K562 (cell line): ENCODE measurements around the gene LTB4R2. TPM values are rescaled to one million over a fixed set of nuclear protein-coding genes. Genes with fewer than 3 reads are reported as not detected.

ENCODE experiments used
- ATAC-seq: fragments of 200-7000 bp; cut with Tn5 transposase; 3 replicates; pipeline ENCODE4 v1.9.1; 2020; ENCODE audit warnings: moderate library complexity
- BruUV-seq: library from RNA; stranded (reverse); fragments of 400-500 nt; replicated peaks from 2 replicates; lab custom pipeline; 2021; lab: Mats Ljungman, UMichigan
- CTCF ChIA-PET: fragments of 300-600 bp; formaldehyde crosslinking; extraction: SDS; loops from one replicate; lab custom pipeline; 2021; ENCODE audit warnings: low intra/inter-chr PET ratio; lab: Yijun Ruan, JAX
- POLR2A ChIA-PET: fragments of 300-600, 350-650 bp; sonication (Branson Sonifier 250); formaldehyde crosslinking; extraction: SDS; loops from one replicate; lab custom pipeline; 2021; ENCODE audit warnings: antibody characterized with exemption, inconsistent platforms; lab: Yijun Ruan, JAX
- DNase-seq, 4 experiments: peaks; one replicate each; pipeline versions ENCODE4 v3.0.0 to v3.0.0-alpha.2; 2011 to 2018; ENCODE audit warnings: low spot score in 3 of 4, mixed read lengths in 3 of 4; ENCODE audit errors: extremely low read depth in 1 of 4
- FAIRE-seq: peaks from 2 replicates; lab custom pipeline; 2011; peaks lifted over from hg19 to GRCh38; lab: Jason Lieb, UNC
- H2AFZ ChIP-seq: 2 replicates; pipeline ENCODE4 v1.6.0; 2011; ENCODE audit warnings: low read depth, low read length, control low read depth, inconsistent platforms
- H3K27ac ChIP-seq: fragments of 200-600 bp; 3 replicates; pipeline ENCODE4 v1.8.0; 2011; ENCODE audit warnings: low read depth, mild to moderate bottlenecking, control low read depth, inconsistent platforms, low read length, moderate library complexity, mixed read lengths; ENCODE audit errors: extremely low read depth
- H3K27me3 ChIP-seq, 2 experiments: fragments of 300-600 bp in 1 of 2; 2 replicates in 1 of 2; 3 replicates in 1 of 2; pipeline versions ENCODE4 v1.6.0 to v1.8.0; 2011; ENCODE audit warnings: inconsistent platforms in 2 of 2, low read length in 2 of 2, mild to moderate bottlenecking in 1 of 2, mixed read lengths in 1 of 2, moderate library complexity in 1 of 2; ENCODE audit not compliant: control insufficient read depth in 2 of 2, insufficient read depth in 2 of 2
- H3K36me3 ChIP-seq: fragments of 300-600 bp; 3 replicates; pipeline ENCODE4 v1.8.0; 2011; ENCODE audit warnings: mild to moderate bottlenecking, low read length, inconsistent platforms; ENCODE audit not compliant: control insufficient read depth, insufficient read depth
- H3K4me1 ChIP-seq, 2 experiments: fragments of 200-600 bp in 1 of 2; replicated peaks in 1 of 2; 2 replicates in 1 of 2; 3 replicates in 1 of 2; pipeline versions ENCODE4 v1.5.1 to v1.8.0; 2011; ENCODE audit warnings: inconsistent platforms in 2 of 2, low read length in 2 of 2, mild to moderate bottlenecking in 1 of 2, mixed read lengths in 1 of 2, moderate library complexity in 1 of 2; ENCODE audit not compliant: control insufficient read depth in 2 of 2, insufficient read depth in 2 of 2
- H3K4me2 ChIP-seq: 2 replicates; pipeline ENCODE4 v1.6.1; 2011; ENCODE audit warnings: low read length, control low read depth, inconsistent platforms, mixed read lengths; ENCODE audit not compliant: insufficient read depth
- H3K4me3 ChIP-seq: fragments of 200-600 bp; sonication (generic), shearing (Covaris generic); 2 replicates; pipeline ENCODE4 v1.5.1; 2016; ENCODE audit warnings: control low read depth, inconsistent platforms
- H3K79me2 ChIP-seq: fragments of 200-600 bp; 3 replicates; pipeline ENCODE4 v1.8.0; 2011; ENCODE audit warnings: low read length, inconsistent platforms; ENCODE audit not compliant: control insufficient read depth, insufficient read depth
- H3K9ac ChIP-seq, 2 experiments: 2 replicates each; pipeline versions ENCODE4 v1.6.0 to v1.6.1; 2011; ENCODE audit warnings: low read depth in 2 of 2, low read length in 2 of 2, control low read depth in 1 of 2, inconsistent platforms in 1 of 2, mild to moderate bottlenecking in 1 of 2, mixed read lengths in 1 of 2; ENCODE audit not compliant: insufficient read depth in 1 of 2
- H3K9me1 ChIP-seq: one replicate; pipeline ENCODE4 v1.6.0; 2011; ENCODE audit warnings: inconsistent platforms, mild to moderate bottlenecking, low read length, moderate library complexity; ENCODE audit not compliant: control insufficient read depth, insufficient read depth
- H3K9me3 ChIP-seq: replicated peaks from 2 replicates; pipeline ENCODE4 v1.5.1; 2011; ENCODE audit warnings: low read depth, low read length, inconsistent platforms; ENCODE audit not compliant: control insufficient read depth, insufficient read depth
- H4K20me1 ChIP-seq: replicated peaks from 2 replicates; pipeline ENCODE4 v1.6.1; 2011; ENCODE audit warnings: low read length, inconsistent platforms, mixed read lengths; ENCODE audit not compliant: control insufficient read depth, insufficient read depth
- ARHGAP35 ChIP-seq: fragments of 450-650 bp; IDR thresholded peaks from 2 replicates; pipeline ENCODE4 v1.6.1; 2018; ENCODE audit not compliant: partially characterized antibody
- ASH1L ChIP-seq: fragments of 450-650 bp; IDR thresholded peaks from 2 replicates; pipeline ENCODE4 v1.6.1; 2018; ENCODE audit warnings: borderline replicate concordance, mild to moderate bottlenecking, low read depth; ENCODE audit not compliant: partially characterized antibody
- ATF1 ChIP-seq, 2 experiments: fragments of 450-650 bp in 1 of 2; IDR thresholded peaks; 2 replicates each; pipeline ENCODE4 v1.6.1; 2016; ENCODE audit warnings: missing compliant biosample characterization in 1 of 2, missing genetic modification characterization in 1 of 2
- GABPA ChIP-seq: fragments of 200-800 bp; sonication (Bioruptor generic); conservative IDR thresholded peaks from 2 replicates; pipeline ENCODE4 v1.6.1; 2016; ENCODE audit warnings: low read depth, missing genetic modification characterization, missing compliant biosample characterization
- ILF3 ChIP-seq: fragments of 450-650 bp; IDR thresholded peaks from 2 replicates; pipeline ENCODE4 v1.6.1; 2018; ENCODE audit warnings: antibody characterized with exemption, mild to moderate bottlenecking, moderate library complexity, borderline replicate concordance
- IRF2 ChIP-seq: sonication (generic); formaldehyde crosslinking; IDR thresholded peaks from 2 replicates; pipeline ENCODE4 v1.8.1; 2022; ENCODE audit warnings: mild to moderate bottlenecking, missing genetic modification reagents
- MTA1 ChIP-seq: fragments of 450-650 bp; IDR thresholded peaks from 2 replicates; pipeline ENCODE4 v1.6.1; 2017; ENCODE audit warnings: borderline replicate concordance
- MYC ChIP-seq, 2 experiments: fragments of 250-450 bp in 1 of 2; sonication (Bioruptor Pico) in 1 of 2; IDR thresholded peaks; 2 replicates each; pipeline versions ENCODE4 v1.5.1 to v1.6.1; 2012 to 2021; ENCODE audit warnings: low read depth in 2 of 2, borderline replicate concordance in 1 of 2, improper control_type of control experiment in 1 of 2, low read length in 1 of 2, mild to moderate bottlenecking in 1 of 2, moderate library complexity in 1 of 2
- POLR2AphosphoS5 ChIP-seq: IDR thresholded peaks from 2 replicates; pipeline ENCODE4 v1.6.1; 2011; ENCODE audit warnings: mild to moderate bottlenecking, low read depth, low read length, moderate library complexity; ENCODE audit not compliant: control insufficient read depth, insufficient read depth
- RFX5 ChIP-seq: IDR thresholded peaks from 2 replicates; pipeline ENCODE4 v1.6.1; 2011; ENCODE audit warnings: low read depth, mild to moderate bottlenecking, improper control_type of control experiment, low read length
- SMARCA4 ChIP-seq: fragments of 450-650 bp; IDR thresholded peaks from 2 replicates; pipeline ENCODE4 v1.6.1; 2016
- SMARCE1 ChIP-seq: fragments of 450-650 bp; IDR thresholded peaks from 2 replicates; pipeline ENCODE4 v1.7.1; 2016; ENCODE audit warnings: mild to moderate bottlenecking
- SRSF1 ChIP-seq: fragments of 200-400 bp; formaldehyde crosslinking; IDR thresholded peaks from 2 replicates; pipeline ENCODE4 v1.6.1; 2017; ENCODE audit warnings: mild to moderate bottlenecking, low read depth, low read length, moderate library complexity
- TEAD4 ChIP-seq, 2 experiments: sonication (generic) in 1 of 2; formaldehyde crosslinking in 1 of 2; IDR thresholded peaks; 2 replicates each; pipeline versions ENCODE4 v1.6.1 to v1.8.0; 2012 to 2022; ENCODE audit warnings: borderline replicate concordance in 1 of 2, inconsistent platforms in 1 of 2, low read length in 1 of 2, mild to moderate bottlenecking in 1 of 2, missing genetic modification reagents in 1 of 2
- ZNF282 ChIP-seq: sonication (generic); formaldehyde crosslinking; IDR thresholded peaks from 2 replicates; pipeline ENCODE4 v1.8.1; 2023; ENCODE audit warnings: missing genetic modification reagents
- ZNF384 ChIP-seq: IDR thresholded peaks from 2 replicates; pipeline ENCODE4 v1.6.1; 2012; ENCODE audit warnings: low read depth, low read length, improper control_type of control experiment
- ZNF431 ChIP-seq: sonication (generic); formaldehyde crosslinking; IDR thresholded peaks from 2 replicates; pipeline ENCODE4 v1.8.0; 2022; ENCODE audit warnings: mild to moderate bottlenecking, missing genetic modification reagents
- WGBS: fragments of 100-300 bp; shearing (Covaris generic); methylation state at CpG from one replicate; pipeline ENCODE4 v1.1.6; 2016; ENCODE audit warnings: low coverage, mixed read lengths; ENCODE audit not compliant: insufficient coverage; ENCODE audit errors: missing lambda C conversion rate; 5-methylcytosine and 5-hydroxymethylcytosine counted together
- in situ Hi-C: fragments of 300-500 bp; cut with MboI; formaldehyde crosslinking; loops from 4 replicates; pipeline ENCODE4 v1.15.0; 2018; ENCODE audit warnings: inconsistent platforms, mixed read lengths
- intact Hi-C: fragments of 100-400 bp; cut with micrococcal nuclease; formaldehyde crosslinking; loops from 2 replicates; pipeline ENCODE4 v1.14.2; 2022
- polyA plus RNA-seq, 8 experiments: library from polyadenylated mRNA; depleted of rRNA in 4 of 8; stranded (reverse) in 5 of 8; unstranded in 3 of 8; fragments of >200 nt; fragmentation: Nextera tagmentation in 2 of 8; fragmentation: Illumina TruSeq in 1 of 8; extraction: Ambion mirVana in 2 of 8; extraction: Trizol in 1 of 8; gene quantifications; 2 replicates each; pipeline versions ENCODE4 v1.2.1 to v1.2.3, GENCODE V29; 2011 to 2014; ENCODE audit warnings: inconsistent platforms in 1 of 8, missing spikeins in 1 of 8
- total RNA-seq, 7 experiments: library from RNA; depleted of rRNA in 6 of 7; stranded (reverse); fragments of >200 nt in 6 of 7; fragmentation: Illumina TruSeq in 2 of 7; extraction: Trizol in 2 of 7; gene quantifications; 2 replicates each; pipeline versions ENCODE4 v1.2.1 to v1.2.3, GENCODE V29; 2011 to 2021; ENCODE audit warnings: low replicate concordance in 1 of 7
- TF ChIP-seq, protein P1 (sequence below): sonication (generic); formaldehyde crosslinking; IDR thresholded peaks from 2 replicates; pipeline ENCODE4 v1.4.0; 2020; ENCODE audit warnings: mild to moderate bottlenecking, missing genetic modification reagents

Gene LTB4R2
- total and polyA plus RNA-seq, 9 of the 15 experiments (the other 6 are each of a cell fraction or from before 2014, with no cell fraction given): 0.03 to 11.6 (median 2.8) TPM; not detected in 1

GRCh38 chr14:24315243-24315806 is 5.4 kb downstream of the LTB4R2 start:
- H3K79me2 ChIP-seq: no peaks in the 10 kb centered on the region
- peaks cover 5% of the 10 kb centered on the region; the same call in 1 of the 3 replicates for H3K36me3 ChIP-seq
- H3K4me1 ChIP-seq: peaks cover 20 to 30% of the 10 kb centered on the region in 2 experiments
- ATAC-seq: peak; percentile 33; the same call in 2 of the 3 replicates
- in situ Hi-C loops: no loop called here
- H3K4me2 ChIP-seq: peak overlapping the region; percentile 60
- ChIA-PET POLR2A (interaction anchor here (0.6 to 1.2 kb wide), 5 partner anchors 9 to 213 kb away, joined by 3 to 5 read pairs (median 3); partner anchors contain the start of genes DHRS1 and NOP9), CTCF (no interaction called here)
- BruUV-seq: no TSS peak
- no peaks in the 10 kb centered on the region for H4K20me1 ChIP-seq
- DNase-seq: no peak
- 0 out of 4 replicates have a peak overlapping the region, but pooled peaks of 1 of the 2 experiments have one; percentile 11 for H3K9ac ChIP-seq
- TF ChIP-seq ZNF282 (CRISPR knock-in tag) (no peak), ZNF384 (no peak), RFX5 (no peak), MYC (IDR thresholded peaks at IDR 0.05; ENCODE audit: low read depth, low read length) (no peak), MYC (CRISPR knock-in tag; IDR thresholded peaks at IDR 0.05; ENCODE audit: borderline replicate concordance, low read depth) (no peak), ZNF431 (CRISPR knock-in tag) (no peak), TEAD4 (IDR thresholded peaks at IDR 0.05; ENCODE audit: low read length) (no peak), TEAD4 (CRISPR knock-in tag; IDR thresholded peaks at IDR 0.05; ENCODE audit: borderline replicate concordance) (no peak), POLR2AphosphoS5 (no peak), ARHGAP35 (no peak), ATF1 (CRISPR knock-in tag; IDR thresholded peaks at IDR 0.05) (no peak), ATF1 (tag; IDR thresholded peaks at IDR 0.05) (no peak), SMARCE1 (no peak), IRF2 (no peak), SMARCA4 (no peak), GABPA (tag) (no peak), SRSF1 (no peak), ASH1L (no peak), ILF3 (no peak), MTA1 (no peak)
- TF ChIP-seq, protein P1, sequence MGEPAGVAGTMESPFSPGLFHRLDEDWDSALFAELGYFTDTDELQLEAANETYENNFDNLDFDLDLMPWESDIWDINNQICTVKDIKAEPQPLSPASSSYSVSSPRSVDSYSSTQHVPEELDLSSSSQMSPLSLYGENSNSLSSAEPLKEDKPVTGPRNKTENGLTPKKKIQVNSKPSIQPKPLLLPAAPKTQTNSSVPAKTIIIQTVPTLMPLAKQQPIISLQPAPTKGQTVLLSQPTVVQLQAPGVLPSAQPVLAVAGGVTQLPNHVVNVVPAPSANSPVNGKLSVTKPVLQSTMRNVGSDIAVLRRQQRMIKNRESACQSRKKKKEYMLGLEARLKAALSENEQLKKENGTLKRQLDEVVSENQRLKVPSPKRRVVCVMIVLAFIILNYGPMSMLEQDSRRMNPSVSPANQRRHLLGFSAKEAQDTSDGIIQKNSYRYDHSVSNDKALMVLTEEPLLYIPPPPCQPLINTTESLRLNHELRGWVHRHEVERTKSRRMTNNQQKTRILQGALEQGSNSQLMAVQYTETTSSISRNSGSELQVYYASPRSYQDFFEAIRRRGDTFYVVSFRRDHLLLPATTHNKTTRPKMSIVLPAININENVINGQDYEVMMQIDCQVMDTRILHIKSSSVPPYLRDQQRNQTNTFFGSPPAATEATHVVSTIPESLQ (CRISPR knock-in tag): no peak
- peak overlapping the region; percentile 83; the same call in 1 of the 2 replicates for H2AFZ ChIP-seq
- H3K9me3 ChIP-seq: no peaks in the 10 kb centered on the region
- no peaks in the 10 kb centered on the region for H3K9me1 ChIP-seq
- peak overlapping the region; percentile 71; the same call in 2 of the 3 replicates for H3K27ac ChIP-seq
- 70% methylated on average over 10 of the region's 10 CpGs for WGBS
- no peak for FAIRE-seq
- H3K4me3 ChIP-seq: no peak overlapping the region
- H3K27me3 ChIP-seq: no peaks in the 10 kb centered on the region
- intact Hi-C loops: no loop called here
